Peyer's patch (tissue), 4 donors: Measurements from ENCODE around the gene CCN6. TPM values are rescaled to one million over a fixed set of nuclear protein-coding genes. Genes with fewer than 3 reads are reported as not detected.

Experiments
- DNase-seq, 3 donors: peaks; one replicate each; pipeline ENCODE4 v3.0.0-alpha.2; 2017 to 2019
- H3K27ac ChIP-seq, 4 donors: fragments of 200-600 bp; sonication (generic); one replicate each; pipeline ENCODE4 v1.5.1; 2016 to 2019
- H3K27me3 ChIP-seq, 2 donors: fragments of 200-600 bp; sonication (generic); one replicate each; pipeline ENCODE4 v1.5.1; 2019
- H3K36me3 ChIP-seq, 3 donors: fragments of 200-600 bp; sonication (generic); one replicate each; pipeline ENCODE4 v1.5.1; 2016 to 2019
- H3K4me1 ChIP-seq, 4 donors: fragments of 200-600 bp; sonication (generic); one replicate each; pipeline ENCODE4 v1.5.1; 2016 to 2019
- H3K4me3 ChIP-seq, 4 donors: fragments of 200-600 bp; sonication (generic); 1 replicate in 3 of 4; 2 replicates in 1 of 4; pipeline ENCODE4 v1.5.1; 2016 to 2019; ENCODE audit warnings: mild to moderate bottlenecking in 1 of 4
- H3K9me3 ChIP-seq, 4 donors: fragments of 200-600 bp; sonication (generic); one replicate each; pipeline ENCODE4 v1.5.1; 2016 to 2019; ENCODE audit warnings: mild to moderate bottlenecking in 1 of 4
- CTCF ChIP-seq, 6 experiments: fragments of 450-650 bp in 4 of 6; fragments of 200-600 bp in 2 of 6; sonication (generic) in 1 of 6; IDR thresholded peaks; one replicate each; pipeline ENCODE4 v1.5.1; 2017 to 2019; ENCODE audit warnings: antibody characterized with exemption in 6 of 6, mild to moderate bottlenecking in 3 of 6, moderate library complexity in 1 of 6
- POLR2A ChIP-seq, 2 donors: fragments of 450-650 bp; IDR thresholded peaks; one replicate each; pipeline ENCODE4 v1.5.1; 2017; ENCODE audit warnings: antibody characterized with exemption in 2 of 2, mild to moderate bottlenecking in 2 of 2, moderate library complexity in 2 of 2
- total RNA-seq, 4 donors: library from RNA; depleted of rRNA; stranded (reverse); fragments of >200 nt; gene quantifications; one replicate each; pipeline ENCODE4 v1.1.0, GENCODE V29; 2016

Gene CCN6
- total RNA-seq, 4 donors from 2014 or later: not detected

GRCh38 chr6:112034616-112034995 lies 19.3 kb upstream of the CCN6 start:
- H3K9me3 ChIP-seq: no peaks in the 10 kb centered on the region
- TF ChIP-seq CTCF (IDR thresholded peaks at IDR 0.05) (no peak), POLR2A (IDR thresholded peaks at IDR 0.05) (no peak)
- no peak for DNase-seq
- H3K27me3 ChIP-seq: no peaks in the 10 kb centered on the region
- no peaks in the 10 kb centered on the region for H3K36me3 ChIP-seq
- peak overlapping the region in 2 of 4 donors; percentile 21 to 57 for H3K27ac ChIP-seq
- H3K4me3 ChIP-seq: no peak overlapping the region
- peaks cover 0 to 2% (median 0%) of the 10 kb centered on the region in 4 donors for H3K4me1 ChIP-seq

- TF ChIP-seq POLR2A (IDR thresholded peaks at IDR 0.05) (no peak), CTCF (IDR thresholded peaks at IDR 0.05) (no peak)
Observed at GRCh38 chr6:112036088-112036637, 17.7 kb upstream of the CCN6 start.

GRCh38 chr6:112037783-112038216 lies 16.1 kb upstream of the CCN6 start:
- no peaks in the 10 kb centered on the region for H3K9me3 ChIP-seq
- no peaks in the 10 kb centered on the region for H3K36me3 ChIP-seq
- DNase-seq: peak in 1 of 3 donors; percentile 66
- H3K27me3 ChIP-seq: no peaks in the 10 kb centered on the region
- H3K4me1 ChIP-seq: no peaks in the 10 kb centered on the region
- H3K27ac ChIP-seq: peak overlapping the region; percentile 17 to 50 (median 42)
- no peak overlapping the region for H3K4me3 ChIP-seq
- TF ChIP-seq CTCF (IDR thresholded peaks at IDR 0.05): no peak
- TF ChIP-seq POLR2A (IDR thresholded peaks at IDR 0.05): no peak

More at GRCh38 chr6:112036088-112036637, 17.7 kb upstream of the CCN6 start:
- no peaks in the 10 kb centered on the region for H3K9me3 ChIP-seq
- DNase-seq: no peak
- peak overlapping the region in 1 of 4 donors; percentile 19 for H3K27ac ChIP-seq
- H3K36me3 ChIP-seq: no peaks in the 10 kb centered on the region
- H3K27me3 ChIP-seq: no peaks in the 10 kb centered on the region
- H3K4me1 ChIP-seq: no peaks in the 10 kb centered on the region
- no peak overlapping the region for H3K4me3 ChIP-seq

GRCh38 chr6:112038268-112038667 lies 15.6 kb upstream of the CCN6 start:
- Histone ChIP-seq H3K27ac (peak overlapping the region in 3 of 4 donors; percentile 16 to 50 (median 46)), H3K4me3 (no peak overlapping the region), H3K4me1 (no peaks in the 10 kb centered on the region), H3K36me3 (no peaks in the 10 kb centered on the region), H3K27me3 (no peaks in the 10 kb centered on the region), H3K9me3 (no peaks in the 10 kb centered on the region)
- no peak for TF ChIP-seq POLR2A (IDR thresholded peaks at IDR 0.05)
- TF ChIP-seq CTCF (IDR thresholded peaks at IDR 0.05): no peak
- DNase-seq: no peak

GRCh38 chr6:112038756-112039430 lies 15.0 kb upstream of the CCN6 start:
- no peak for TF ChIP-seq CTCF (IDR thresholded peaks at IDR 0.05)
- TF ChIP-seq POLR2A (IDR thresholded peaks at IDR 0.05): no peak
- H3K4me3 ChIP-seq: no peak overlapping the region
- H3K27ac ChIP-seq: peak overlapping the region in 3 of 4 donors; percentile 16 to 50 (median 46)
- no peaks in the 10 kb centered on the region for H3K27me3 ChIP-seq
- no peak for DNase-seq
- no peaks in the 10 kb centered on the region for H3K36me3 ChIP-seq
- H3K4me1 ChIP-seq: no peaks in the 10 kb centered on the region
- no peaks in the 10 kb centered on the region for H3K9me3 ChIP-seq
